ENCODE measurements around the gene ZNF688. TPM values are rescaled to one million over a fixed set of nuclear protein-coding genes. Genes with fewer than 3 reads are reported as not detected.

Gene ZNF688
- total and polyA plus RNA-seq, 2 of the 13 experiments (the other 11 are each of a cell fraction or from before 2014, with no cell fraction given), result 2.4 to 5.4 TPM

DNA sequence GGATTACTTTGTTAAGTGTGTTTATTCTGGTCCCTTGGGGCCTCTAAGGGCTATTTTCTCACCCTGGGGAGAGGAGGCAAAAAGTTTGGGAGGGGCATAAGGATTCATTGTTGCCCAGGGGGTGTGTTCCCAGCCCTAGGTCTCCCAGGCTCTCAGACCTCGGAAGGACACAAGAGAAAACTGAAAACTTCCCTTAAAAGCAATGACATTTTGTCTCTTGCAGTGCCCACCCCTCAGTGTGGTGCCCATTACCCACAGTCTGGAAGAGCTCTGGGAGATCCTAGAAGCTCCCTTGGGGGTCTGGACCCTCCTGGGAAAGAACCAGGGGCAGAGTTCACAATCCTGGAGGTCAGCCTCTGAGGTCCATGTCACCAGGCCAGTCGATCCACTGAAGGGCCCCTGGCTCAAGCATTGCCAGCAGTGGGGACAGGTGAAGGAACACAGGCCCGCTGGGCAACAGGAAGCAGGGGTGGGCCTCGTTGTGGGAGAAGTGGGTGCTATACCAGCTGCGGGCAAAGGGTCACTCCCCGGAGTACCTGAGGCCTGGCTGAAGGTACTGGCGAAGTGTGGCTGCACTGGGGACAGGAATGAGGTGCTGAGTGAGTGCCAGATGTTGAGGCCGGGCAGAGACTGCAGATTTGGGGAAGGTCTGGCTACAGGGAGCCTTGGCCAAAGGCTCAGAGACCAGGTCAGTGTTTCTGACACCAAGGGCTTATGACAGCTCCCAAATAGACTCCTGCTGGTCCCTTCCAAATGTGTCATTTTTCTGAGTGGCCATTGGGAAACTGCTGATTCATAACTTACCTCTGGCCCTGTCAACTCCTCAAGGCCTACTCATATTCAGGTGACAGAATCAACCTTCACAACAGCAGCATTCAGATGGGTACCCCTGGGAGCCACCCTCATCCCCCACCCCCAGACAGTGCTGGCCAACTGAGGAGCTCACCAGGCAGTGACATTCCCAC, 32.2 kb downstream of the ZNF688 start (continued):
- TF ChIP-seq PHF21A (CRISPR knock-in tag; IDR thresholded peaks at IDR 0.05) (no peak), ZMYM2 (CRISPR knock-in tag; IDR thresholded peaks at IDR 0.05) (no peak), SP4 (CRISPR knock-in tag; IDR thresholded peaks at IDR 0.05) (peak; percentile 52; the same call in 1 of the 2 replicates), EEA1 (CRISPR knock-in tag; IDR thresholded peaks at IDR 0.05; ENCODE audit: borderline replicate concordance) (0 out of 2 replicates have a peak, but pooled peaks have one; percentile 25), ZNF556 (CRISPR knock-in tag; IDR thresholded peaks at IDR 0.05; ENCODE audit: borderline replicate concordance) (0 out of 2 replicates have a peak, but pooled peaks have one; percentile 28), AGO2 (optimal IDR thresholded peaks at IDR 0.05; ENCODE audit: low read depth, low read length) (no peak), ZNF20 (CRISPR knock-in tag; IDR thresholded peaks at IDR 0.05) (no peak), SMARCC2 (IDR thresholded peaks at IDR 0.05) (no peak), ASH2L (IDR thresholded peaks at IDR 0.05; ENCODE audit: insufficient read length, low read depth, low read length) (no peak), KLF11 (CRISPR knock-in tag; IDR thresholded peaks at IDR 0.05) (no peak), CBX1 (IDR thresholded peaks at IDR 0.05; ENCODE audit: low read depth) (no peak), ZNF768 (CRISPR knock-in tag; IDR thresholded peaks at IDR 0.05) (no peak), JUN (CRISPR knock-in tag; IDR thresholded peaks at IDR 0.05) (no peak), ZNF101 (CRISPR knock-in tag; IDR thresholded peaks at IDR 0.05; ENCODE audit: borderline replicate concordance, low read depth) (no peak), ZSCAN31 (CRISPR knock-in tag; IDR thresholded peaks at IDR 0.05; ENCODE audit: low read depth) (0 out of 2 replicates have a peak, but pooled peaks have one; percentile 68), ZNF775 (CRISPR knock-in tag; IDR thresholded peaks at IDR 0.05; ENCODE audit: borderline replicate concordance) (no peak), CHCHD3 (CRISPR knock-in tag; IDR thresholded peaks at IDR 0.05) (no peak), EED (CRISPR knock-in tag; IDR thresholded peaks at IDR 0.05) (0 out of 2 replicates have a peak, but pooled peaks have one; percentile 35), NR1H2 (CRISPR knock-in tag; IDR thresholded peaks at IDR 0.05; ENCODE audit: borderline replicate concordance, low read depth) (no peak), SAP130 (CRISPR knock-in tag; IDR thresholded peaks at IDR 0.05; ENCODE audit: low read depth) (0 out of 2 replicates have a peak, but pooled peaks have one; percentile 20)
- TF ChIP-seq, protein P1, sequence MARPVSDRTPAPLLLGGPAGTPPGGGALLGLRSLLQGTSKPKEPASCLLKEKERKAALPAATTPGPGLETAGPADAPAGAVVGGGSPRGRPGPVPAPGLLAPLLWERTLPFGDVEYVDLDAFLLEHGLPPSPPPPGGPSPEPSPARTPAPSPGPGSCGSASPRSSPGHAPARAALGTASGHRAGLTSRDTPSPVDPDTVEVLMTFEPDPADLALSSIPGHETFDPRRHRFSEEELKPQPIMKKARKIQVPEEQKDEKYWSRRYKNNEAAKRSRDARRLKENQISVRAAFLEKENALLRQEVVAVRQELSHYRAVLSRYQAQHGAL (CRISPR knock-in tag; IDR thresholded peaks at IDR 0.05; ENCODE audit: not compliant biosample characterization), result no peak
- TF ChIP-seq, protein P2, sequence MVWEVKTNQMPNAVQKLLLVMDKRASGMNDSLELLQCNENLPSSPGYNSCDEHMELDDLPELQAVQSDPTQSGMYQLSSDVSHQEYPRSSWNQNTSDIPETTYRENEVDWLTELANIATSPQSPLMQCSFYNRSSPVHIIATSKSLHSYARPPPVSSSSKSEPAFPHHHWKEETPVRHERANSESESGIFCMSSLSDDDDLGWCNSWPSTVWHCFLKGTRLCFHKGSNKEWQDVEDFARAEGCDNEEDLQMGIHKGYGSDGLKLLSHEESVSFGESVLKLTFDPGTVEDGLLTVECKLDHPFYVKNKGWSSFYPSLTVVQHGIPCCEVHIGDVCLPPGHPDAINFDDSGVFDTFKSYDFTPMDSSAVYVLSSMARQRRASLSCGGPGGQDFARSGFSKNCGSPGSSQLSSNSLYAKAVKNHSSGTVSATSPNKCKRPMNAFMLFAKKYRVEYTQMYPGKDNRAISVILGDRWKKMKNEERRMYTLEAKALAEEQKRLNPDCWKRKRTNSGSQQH (CRISPR knock-in tag; IDR thresholded peaks at IDR 0.05; ENCODE audit: low read depth), result no peak
- TF ChIP-seq, protein P3, sequence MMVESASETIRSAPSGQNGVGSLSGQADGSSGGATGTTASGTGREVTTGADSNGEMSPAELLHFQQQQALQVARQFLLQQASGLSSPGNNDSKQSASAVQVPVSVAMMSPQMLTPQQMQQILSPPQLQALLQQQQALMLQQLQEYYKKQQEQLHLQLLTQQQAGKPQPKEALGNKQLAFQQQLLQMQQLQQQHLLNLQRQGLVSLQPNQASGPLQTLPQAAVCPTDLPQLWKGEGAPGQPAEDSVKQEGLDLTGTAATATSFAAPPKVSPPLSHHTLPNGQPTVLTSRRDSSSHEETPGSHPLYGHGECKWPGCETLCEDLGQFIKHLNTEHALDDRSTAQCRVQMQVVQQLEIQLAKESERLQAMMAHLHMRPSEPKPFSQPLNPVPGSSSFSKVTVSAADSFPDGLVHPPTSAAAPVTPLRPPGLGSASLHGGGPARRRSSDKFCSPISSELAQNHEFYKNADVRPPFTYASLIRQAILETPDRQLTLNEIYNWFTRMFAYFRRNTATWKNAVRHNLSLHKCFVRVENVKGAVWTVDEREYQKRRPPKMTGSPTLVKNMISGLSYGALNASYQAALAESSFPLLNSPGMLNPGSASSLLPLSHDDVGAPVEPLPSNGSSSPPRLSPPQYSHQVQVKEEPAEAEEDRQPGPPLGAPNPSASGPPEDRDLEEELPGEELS (CRISPR knock-in tag; IDR thresholded peaks at IDR 0.05), result peak; percentile 9; the same call in 1 of the 2 replicates
- TF ChIP-seq, protein P4, sequence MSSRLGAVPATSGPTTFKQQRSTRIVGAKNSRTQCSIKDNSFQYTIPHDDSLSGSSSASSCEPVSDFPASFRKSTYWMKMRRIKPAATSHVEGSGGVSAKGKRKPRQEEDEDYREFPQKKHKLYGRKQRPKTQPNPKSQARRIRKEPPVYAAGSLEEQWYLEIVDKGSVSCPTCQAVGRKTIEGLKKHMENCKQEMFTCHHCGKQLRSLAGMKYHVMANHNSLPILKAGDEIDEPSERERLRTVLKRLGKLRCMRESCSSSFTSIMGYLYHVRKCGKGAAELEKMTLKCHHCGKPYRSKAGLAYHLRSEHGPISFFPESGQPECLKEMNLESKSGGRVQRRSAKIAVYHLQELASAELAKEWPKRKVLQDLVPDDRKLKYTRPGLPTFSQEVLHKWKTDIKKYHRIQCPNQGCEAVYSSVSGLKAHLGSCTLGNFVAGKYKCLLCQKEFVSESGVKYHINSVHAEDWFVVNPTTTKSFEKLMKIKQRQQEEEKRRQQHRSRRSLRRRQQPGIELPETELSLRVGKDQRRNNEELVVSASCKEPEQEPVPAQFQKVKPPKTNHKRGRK (CRISPR knock-in tag; IDR thresholded peaks at IDR 0.05), result no peak

Data from HepG2 (cell line).